Measurements from ENCODE around the gene PAEP.

DNA sequence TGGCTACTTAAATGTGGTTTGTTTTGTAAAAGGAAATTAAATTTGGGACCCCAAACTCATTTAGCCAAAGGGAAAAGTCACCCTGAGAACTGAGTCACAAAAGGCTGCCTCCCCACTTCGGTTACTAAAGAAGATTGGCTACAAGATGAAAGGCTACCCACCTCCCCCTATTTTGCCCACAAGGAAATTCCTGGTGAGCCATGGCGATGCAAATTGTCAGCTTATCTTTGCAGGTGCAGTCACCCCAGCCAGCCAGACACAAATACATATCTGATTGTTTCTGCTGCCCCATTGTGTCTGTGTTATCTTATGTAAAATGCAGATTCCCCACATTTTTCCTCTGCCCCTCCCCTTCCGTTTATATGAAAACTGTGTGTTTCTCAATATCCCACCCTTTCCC lies 8.9 kb downstream of the PAEP start:
- no peak for TF ChIP-seq POLR2A (IDR thresholded peaks at IDR 0.05)
- TF ChIP-seq, protein P1, sequence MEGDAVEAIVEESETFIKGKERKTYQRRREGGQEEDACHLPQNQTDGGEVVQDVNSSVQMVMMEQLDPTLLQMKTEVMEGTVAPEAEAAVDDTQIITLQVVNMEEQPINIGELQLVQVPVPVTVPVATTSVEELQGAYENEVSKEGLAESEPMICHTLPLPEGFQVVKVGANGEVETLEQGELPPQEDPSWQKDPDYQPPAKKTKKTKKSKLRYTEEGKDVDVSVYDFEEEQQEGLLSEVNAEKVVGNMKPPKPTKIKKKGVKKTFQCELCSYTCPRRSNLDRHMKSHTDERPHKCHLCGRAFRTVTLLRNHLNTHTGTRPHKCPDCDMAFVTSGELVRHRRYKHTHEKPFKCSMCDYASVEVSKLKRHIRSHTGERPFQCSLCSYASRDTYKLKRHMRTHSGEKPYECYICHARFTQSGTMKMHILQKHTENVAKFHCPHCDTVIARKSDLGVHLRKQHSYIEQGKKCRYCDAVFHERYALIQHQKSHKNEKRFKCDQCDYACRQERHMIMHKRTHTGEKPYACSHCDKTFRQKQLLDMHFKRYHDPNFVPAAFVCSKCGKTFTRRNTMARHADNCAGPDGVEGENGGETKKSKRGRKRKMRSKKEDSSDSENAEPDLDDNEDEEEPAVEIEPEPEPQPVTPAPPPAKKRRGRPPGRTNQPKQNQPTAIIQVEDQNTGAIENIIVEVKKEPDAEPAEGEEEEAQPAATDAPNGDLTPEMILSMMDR (IDR thresholded peaks at IDR 0.05) = no peak
